Embryonic facial prominence (tissue), 1 donor: ENCODE results near the gene APIP.

Experiments used
- DNase-seq: peaks from one replicate; pipeline ENCODE4 v3.0.0-alpha.2; 2016; ENCODE audit errors: extremely low spot score

APIP gene

GRCh38 chr11:34916015-34916842 is at the start of gene APIP, which contains the start of gene PDHX:
TSS of gene APIP (minus strand) at chr11:34916379. CDS start at chr11:34916284, 95 bp downstream.
TSS of gene PDHX (plus strand) at chr11:34916618. CDS start at chr11:34916656, 38 bp downstream.
- peak; percentile 91 for DNase-seq

- DNase-seq = no peak
Observed at GRCh38 chr11:34964610-34965331, 48.6 kb upstream of the APIP start.

GRCh38 chr11:34963351-34963750 is 47.2 kb upstream of the APIP start:
- DNase-seq = no peak

- DNase-seq = no peak
Observed at GRCh38 chr11:34962034-34962433, 45.9 kb upstream of the APIP start.

GRCh38 chr11:34960277-34960676 is 44.1 kb upstream of the APIP start:
- no peak for DNase-seq

- no peak for DNase-seq
Observed at GRCh38 chr11:34959770-34960169, 43.6 kb upstream of the APIP start.

GRCh38 chr11:34957606-34958005 is 41.4 kb upstream of the APIP start:
- no peak for DNase-seq

GRCh38 chr11:34957206-34957605 is 41.0 kb upstream of the APIP start:
- DNase-seq = no peak

GRCh38 chr11:34953955-34954354 is 37.8 kb upstream of the APIP start:
- no peak for DNase-seq

GRCh38 chr11:34948696-34949095 is 32.5 kb upstream of the APIP start:
- no peak for DNase-seq

GRCh38 chr11:34944692-34945091 is 28.5 kb upstream of the APIP start:
- no peak for DNase-seq

- DNase-seq = no peak
Observed at GRCh38 chr11:34941688-34942087, 25.5 kb upstream of the APIP start.

GRCh38 chr11:34940026-34940677 is 24.0 kb upstream of the APIP start:
- no peak for DNase-seq

GRCh38 chr11:34938611-34939010 is 22.4 kb upstream of the APIP start:
- no peak for DNase-seq

GRCh38 chr11:34936945-34937629 is 20.9 kb upstream of the APIP start:
- no peak for DNase-seq

GRCh38 chr11:34929794-34930763 is 13.9 kb upstream of the APIP start:
- DNase-seq = no peak

- DNase-seq = no peak
Observed at GRCh38 chr11:34928960-34929680, 12.9 kb upstream of the APIP start.

GRCh38 chr11:34928268-34928959 is 12.2 kb upstream of the APIP start:
- no peak for DNase-seq

GRCh38 chr11:34926831-34927132 is 10.6 kb upstream of the APIP start:
- no peak for DNase-seq
